ENCODE measurements around the gene BCDIN3D. TPM values are rescaled to one million over a fixed set of nuclear protein-coding genes. Genes with fewer than 3 reads are reported as not detected.

BCDIN3D gene
- total and polyA plus RNA-seq, 8 donors, result 2.0 to 4.8 (median 2.9) TPM

DNA sequence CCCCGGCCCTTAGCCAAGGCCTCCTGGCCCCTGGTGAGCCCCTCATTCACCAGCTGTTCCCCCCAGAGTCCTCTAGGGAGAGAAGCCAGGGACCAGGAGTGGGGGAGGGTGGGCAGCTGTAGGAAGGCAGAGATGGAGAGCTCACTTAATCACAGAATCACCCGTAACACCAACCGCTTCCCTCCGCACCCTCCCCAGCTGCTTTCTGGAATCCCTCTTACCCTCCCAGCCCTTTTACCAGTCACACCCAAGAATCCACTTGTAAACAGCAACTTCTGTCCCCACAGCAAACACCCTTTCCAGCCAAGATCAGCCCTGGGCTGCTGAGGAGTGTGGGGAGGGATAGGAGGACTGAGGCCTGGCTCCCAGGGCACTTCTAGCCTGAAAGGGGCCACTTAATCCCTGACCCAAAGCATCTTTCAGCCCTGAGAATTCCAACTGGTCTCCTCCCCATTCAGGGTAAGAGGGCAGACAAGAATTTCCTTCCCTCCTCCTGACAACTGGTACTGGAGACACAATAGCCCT, 33.5 kb downstream of the BCDIN3D start:
- ATAC-seq (peak in 2 of 4 donors; percentile 24 to 25), FAIRE-seq (no peak), DNase-seq (no peak)
- H3K9me3 ChIP-seq, result no peaks in the 10 kb centered on the region
- no peak overlapping the region for H3K27ac ChIP-seq
- H3K27me3 ChIP-seq, result no peaks in the 10 kb centered on the region
- H3K36me3 ChIP-seq, result peaks cover 0 to 5% (median 0%) of the 10 kb centered on the region in 3 donors
- no peaks in the 10 kb centered on the region for H3K4me1 ChIP-seq
- WGBS, 2 donors, result 80 to 84% methylated on average over 2 to 4 of the region's 4 CpGs
- intact Hi-C loops (cut with DNase I), result no loop called here
- no peak for TF ChIP-seq CTCF (IDR thresholded peaks at IDR 0.05)
- H3K4me3 ChIP-seq, result no peak overlapping the region

DNA sequence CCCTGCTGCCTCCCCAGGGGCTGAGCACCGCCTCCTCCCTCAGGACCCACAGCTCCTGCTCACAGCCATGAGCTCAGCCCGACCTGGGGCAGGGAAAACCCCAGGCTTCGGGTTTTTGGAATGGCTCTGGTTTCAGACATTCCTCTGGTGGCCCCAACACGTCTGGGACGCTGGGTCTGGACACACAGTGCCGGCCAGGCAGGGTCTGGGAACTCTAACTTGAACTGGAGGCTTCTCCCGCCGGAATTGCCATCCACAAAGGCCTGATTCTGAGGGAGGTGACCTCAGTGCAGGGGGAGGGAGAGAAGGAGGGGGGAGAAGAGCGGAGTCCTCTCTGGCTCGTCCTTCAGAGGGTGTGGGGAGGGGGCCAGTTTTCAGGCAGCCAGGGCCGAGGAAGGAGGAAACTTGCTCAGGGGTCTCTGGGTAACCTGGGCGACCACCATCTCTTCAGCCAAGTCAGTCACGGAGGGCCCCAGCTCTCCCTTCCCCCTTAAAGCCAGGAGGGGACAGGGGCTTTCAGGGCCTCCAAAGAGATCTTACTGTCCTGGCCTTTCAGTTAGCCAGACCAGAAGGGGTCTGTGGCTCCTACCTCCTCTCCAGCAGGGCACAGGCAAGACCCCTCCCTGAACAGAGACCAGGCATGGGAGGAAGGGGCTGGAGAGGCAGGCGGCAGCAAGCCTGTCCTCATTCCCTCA, 34.1 kb downstream of the BCDIN3D start:
- FAIRE-seq (no peak), DNase-seq (no peak), ATAC-seq (peak in 3 of 4 donors; percentile 28 to 49 (median 46))
- Histone ChIP-seq H3K36me3 (peaks cover 0 to 5% (median 0%) of the 10 kb centered on the region in 3 donors), H3K4me1 (no peaks in the 10 kb centered on the region), H3K27me3 (no peaks in the 10 kb centered on the region), H3K9me3 (no peaks in the 10 kb centered on the region), H3K27ac (no peak overlapping the region), H3K4me3 (no peak overlapping the region)
- WGBS, 2 donors, result 81 to 82% methylated on average over 12 to 14 of the region's 14 CpGs
- TF ChIP-seq CTCF (IDR thresholded peaks at IDR 0.05), result no peak
- intact Hi-C loops (cut with DNase I), result no loop called here

DNA sequence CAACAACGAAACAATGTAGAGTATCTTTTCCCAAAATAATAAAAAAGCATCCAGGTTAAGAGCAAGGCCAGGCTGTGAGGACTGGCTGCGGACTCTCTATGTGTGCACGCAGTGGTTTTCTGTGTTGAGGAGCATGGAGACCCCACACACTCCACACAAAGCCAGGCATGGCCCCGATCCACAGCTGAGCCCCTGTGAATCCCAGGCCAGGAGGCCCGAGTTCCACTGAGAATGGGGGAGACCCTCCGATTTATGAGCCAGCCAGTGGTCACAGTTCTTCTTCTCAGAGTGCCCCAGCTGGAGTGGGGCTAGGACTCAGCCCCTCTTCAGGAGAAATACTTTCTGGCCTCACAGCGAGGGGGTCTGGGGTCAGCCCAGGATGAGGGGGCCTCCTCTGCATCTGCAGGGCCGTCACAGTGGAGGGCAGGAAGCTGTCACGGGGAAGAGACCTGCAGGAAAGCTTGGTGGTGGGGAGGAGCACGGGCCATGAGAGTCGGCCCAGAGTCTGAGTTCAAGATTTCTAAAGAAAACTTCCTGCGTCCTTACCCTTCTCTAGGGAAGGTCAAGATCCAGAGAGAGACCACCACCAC, 34.8 kb downstream of the BCDIN3D start:
- no peak for FAIRE-seq
- WGBS, 2 donors, result 84 to 89% methylated on average over 12 of the region's 12 CpGs
- no peaks in the 10 kb centered on the region for H3K27me3 ChIP-seq
- no peak for TF ChIP-seq CTCF (IDR thresholded peaks at IDR 0.05)
- no peak overlapping the region for H3K27ac ChIP-seq
- DNase-seq, result no peak
- no peak overlapping the region for H3K4me3 ChIP-seq
- peaks cover 0 to 5% (median 0%) of the 10 kb centered on the region in 3 donors for H3K36me3 ChIP-seq
- no peaks in the 10 kb centered on the region for H3K9me3 ChIP-seq
- ATAC-seq, result no peak
- H3K4me1 ChIP-seq, result no peaks in the 10 kb centered on the region
- intact Hi-C loops (cut with DNase I), result no loop called here

GRCh38 chr12:49806877-49807276, 36.0 kb downstream of the BCDIN3D start:
- WGBS, 2 donors, result 89 to 90% methylated on average over 7 of the region's 7 CpGs
- no peak overlapping the region for H3K4me3 ChIP-seq
- H3K27me3 ChIP-seq, result no peaks in the 10 kb centered on the region
- H3K9me3 ChIP-seq, result no peaks in the 10 kb centered on the region
- no peak for TF ChIP-seq CTCF (IDR thresholded peaks at IDR 0.05)
- intact Hi-C loops (cut with DNase I), result no loop called here
- no peaks in the 10 kb centered on the region for H3K4me1 ChIP-seq
- no peak for DNase-seq
- peaks cover 0 to 5% (median 0%) of the 10 kb centered on the region in 3 donors for H3K36me3 ChIP-seq
- H3K27ac ChIP-seq, result no peak overlapping the region
- FAIRE-seq, result no peak
- no peak for ATAC-seq

Data from pancreas (tissue), 10 donors.